PFSK-1 (cell line): ENCODE measurements around the gene MOXD1.

Experiments used
- POLR2AphosphoS5 ChIP-seq: IDR thresholded peaks from 2 replicates; pipeline ENCODE4 v1.6.1; 2012; ENCODE audit warnings: low read depth, mild to moderate bottlenecking, control low read depth, low read length, moderate library complexity
- TF ChIP-seq, protein P1 (sequence below), 2 experiments: IDR thresholded peaks; 2 replicates each; pipeline versions ENCODE4 v1.6.1 to v1.8.0; 2011 to 2012; ENCODE audit warnings: low read depth in 2 of 2, low read length in 2 of 2, control low read depth in 1 of 2, inconsistent platforms in 1 of 2, mild to moderate bottlenecking in 1 of 2, moderate library complexity in 1 of 2; ENCODE audit not compliant: insufficient read depth in 1 of 2

- TF ChIP-seq POLR2AphosphoS5, result no peak
- TF ChIP-seq, protein P1, sequence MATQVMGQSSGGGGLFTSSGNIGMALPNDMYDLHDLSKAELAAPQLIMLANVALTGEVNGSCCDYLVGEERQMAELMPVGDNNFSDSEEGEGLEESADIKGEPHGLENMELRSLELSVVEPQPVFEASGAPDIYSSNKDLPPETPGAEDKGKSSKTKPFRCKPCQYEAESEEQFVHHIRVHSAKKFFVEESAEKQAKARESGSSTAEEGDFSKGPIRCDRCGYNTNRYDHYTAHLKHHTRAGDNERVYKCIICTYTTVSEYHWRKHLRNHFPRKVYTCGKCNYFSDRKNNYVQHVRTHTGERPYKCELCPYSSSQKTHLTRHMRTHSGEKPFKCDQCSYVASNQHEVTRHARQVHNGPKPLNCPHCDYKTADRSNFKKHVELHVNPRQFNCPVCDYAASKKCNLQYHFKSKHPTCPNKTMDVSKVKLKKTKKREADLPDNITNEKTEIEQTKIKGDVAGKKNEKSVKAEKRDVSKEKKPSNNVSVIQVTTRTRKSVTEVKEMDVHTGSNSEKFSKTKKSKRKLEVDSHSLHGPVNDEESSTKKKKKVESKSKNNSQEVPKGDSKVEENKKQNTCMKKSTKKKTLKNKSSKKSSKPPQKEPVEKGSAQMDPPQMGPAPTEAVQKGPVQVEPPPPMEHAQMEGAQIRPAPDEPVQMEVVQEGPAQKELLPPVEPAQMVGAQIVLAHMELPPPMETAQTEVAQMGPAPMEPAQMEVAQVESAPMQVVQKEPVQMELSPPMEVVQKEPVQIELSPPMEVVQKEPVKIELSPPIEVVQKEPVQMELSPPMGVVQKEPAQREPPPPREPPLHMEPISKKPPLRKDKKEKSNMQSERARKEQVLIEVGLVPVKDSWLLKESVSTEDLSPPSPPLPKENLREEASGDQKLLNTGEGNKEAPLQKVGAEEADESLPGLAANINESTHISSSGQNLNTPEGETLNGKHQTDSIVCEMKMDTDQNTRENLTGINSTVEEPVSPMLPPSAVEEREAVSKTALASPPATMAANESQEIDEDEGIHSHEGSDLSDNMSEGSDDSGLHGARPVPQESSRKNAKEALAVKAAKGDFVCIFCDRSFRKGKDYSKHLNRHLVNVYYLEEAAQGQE (IDR thresholded peaks at IDR 0.05; ENCODE audit: insufficient read depth in 1 of 2, low read depth in 2 of 2, low read length in 2 of 2), result no peak
Observed at GRCh38 chr6:132247381-132248159, 153.7 kb downstream of the MOXD1 start.
